Peyer's patch (tissue), 4 donors: ENCODE results near the gene PTPRQ. TPM values are rescaled to one million over a fixed set of nuclear protein-coding genes. Genes with fewer than 3 reads are reported as not detected.

Experiments used
- DNase-seq, 3 donors: peaks; one replicate each; pipeline ENCODE4 v3.0.0-alpha.2; 2017 to 2019
- H3K27ac ChIP-seq, 4 donors: fragments of 200-600 bp; sonication (generic); one replicate each; pipeline ENCODE4 v1.5.1; 2016 to 2019
- H3K27me3 ChIP-seq, 2 donors: fragments of 200-600 bp; sonication (generic); one replicate each; pipeline ENCODE4 v1.5.1; 2019
- H3K36me3 ChIP-seq, 3 donors: fragments of 200-600 bp; sonication (generic); one replicate each; pipeline ENCODE4 v1.5.1; 2016 to 2019
- H3K4me1 ChIP-seq, 4 donors: fragments of 200-600 bp; sonication (generic); one replicate each; pipeline ENCODE4 v1.5.1; 2016 to 2019
- H3K4me3 ChIP-seq, 4 donors: fragments of 200-600 bp; sonication (generic); 1 replicate in 3 of 4; 2 replicates in 1 of 4; pipeline ENCODE4 v1.5.1; 2016 to 2019; ENCODE audit warnings: mild to moderate bottlenecking in 1 of 4
- H3K9me3 ChIP-seq, 4 donors: fragments of 200-600 bp; sonication (generic); one replicate each; pipeline ENCODE4 v1.5.1; 2016 to 2019; ENCODE audit warnings: mild to moderate bottlenecking in 1 of 4
- POLR2A ChIP-seq, 2 donors: fragments of 450-650 bp; IDR thresholded peaks; one replicate each; pipeline ENCODE4 v1.5.1; 2017; ENCODE audit warnings: antibody characterized with exemption in 2 of 2, mild to moderate bottlenecking in 2 of 2, moderate library complexity in 2 of 2
- total RNA-seq, 4 donors: library from RNA; depleted of rRNA; stranded (reverse); fragments of >200 nt; gene quantifications; one replicate each; pipeline ENCODE4 v1.1.0, GENCODE V29; 2016
- TF ChIP-seq, protein P1 (sequence below), 6 experiments: fragments of 450-650 bp in 4 of 6; fragments of 200-600 bp in 2 of 6; sonication (generic) in 1 of 6; IDR thresholded peaks; one replicate each; pipeline ENCODE4 v1.5.1; 2017 to 2019; ENCODE audit warnings: antibody characterized with exemption in 6 of 6, mild to moderate bottlenecking in 3 of 6, moderate library complexity in 1 of 6

PTPRQ gene
- total RNA-seq, 4 donors from 2014 or later, result 0.13 TPM; not detected in 3

DNA sequence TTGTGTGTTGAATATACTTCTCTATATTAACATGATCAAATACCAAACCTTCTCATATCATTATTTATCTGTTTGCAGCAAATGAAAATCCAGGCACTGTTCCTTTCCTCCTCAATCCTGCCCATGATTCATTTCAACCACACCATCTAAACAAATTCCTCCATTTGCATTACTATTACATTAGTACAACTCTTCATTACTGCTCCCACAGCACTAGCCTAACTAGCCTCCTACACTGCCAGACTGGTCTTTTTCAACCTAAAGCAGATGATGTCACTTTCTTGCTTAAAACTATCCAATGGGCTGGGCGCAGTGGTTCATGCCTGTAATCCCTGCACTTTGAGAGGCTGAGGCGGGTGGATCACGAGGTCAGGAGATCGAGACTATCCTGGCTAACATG lies 146.1 kb downstream of the PTPRQ start:
- Histone ChIP-seq H3K36me3 (no peaks in the 10 kb centered on the region), H3K4me3 (no peak overlapping the region), H3K4me1 (no peaks in the 10 kb centered on the region), H3K27ac (no peak overlapping the region), H3K9me3 (no peaks in the 10 kb centered on the region), H3K27me3 (no peaks in the 10 kb centered on the region)
- DNase-seq, result no peak
- TF ChIP-seq POLR2A (IDR thresholded peaks at IDR 0.05), result no peak
- TF ChIP-seq, protein P1, sequence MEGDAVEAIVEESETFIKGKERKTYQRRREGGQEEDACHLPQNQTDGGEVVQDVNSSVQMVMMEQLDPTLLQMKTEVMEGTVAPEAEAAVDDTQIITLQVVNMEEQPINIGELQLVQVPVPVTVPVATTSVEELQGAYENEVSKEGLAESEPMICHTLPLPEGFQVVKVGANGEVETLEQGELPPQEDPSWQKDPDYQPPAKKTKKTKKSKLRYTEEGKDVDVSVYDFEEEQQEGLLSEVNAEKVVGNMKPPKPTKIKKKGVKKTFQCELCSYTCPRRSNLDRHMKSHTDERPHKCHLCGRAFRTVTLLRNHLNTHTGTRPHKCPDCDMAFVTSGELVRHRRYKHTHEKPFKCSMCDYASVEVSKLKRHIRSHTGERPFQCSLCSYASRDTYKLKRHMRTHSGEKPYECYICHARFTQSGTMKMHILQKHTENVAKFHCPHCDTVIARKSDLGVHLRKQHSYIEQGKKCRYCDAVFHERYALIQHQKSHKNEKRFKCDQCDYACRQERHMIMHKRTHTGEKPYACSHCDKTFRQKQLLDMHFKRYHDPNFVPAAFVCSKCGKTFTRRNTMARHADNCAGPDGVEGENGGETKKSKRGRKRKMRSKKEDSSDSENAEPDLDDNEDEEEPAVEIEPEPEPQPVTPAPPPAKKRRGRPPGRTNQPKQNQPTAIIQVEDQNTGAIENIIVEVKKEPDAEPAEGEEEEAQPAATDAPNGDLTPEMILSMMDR (IDR thresholded peaks at IDR 0.05), result no peak

DNA sequence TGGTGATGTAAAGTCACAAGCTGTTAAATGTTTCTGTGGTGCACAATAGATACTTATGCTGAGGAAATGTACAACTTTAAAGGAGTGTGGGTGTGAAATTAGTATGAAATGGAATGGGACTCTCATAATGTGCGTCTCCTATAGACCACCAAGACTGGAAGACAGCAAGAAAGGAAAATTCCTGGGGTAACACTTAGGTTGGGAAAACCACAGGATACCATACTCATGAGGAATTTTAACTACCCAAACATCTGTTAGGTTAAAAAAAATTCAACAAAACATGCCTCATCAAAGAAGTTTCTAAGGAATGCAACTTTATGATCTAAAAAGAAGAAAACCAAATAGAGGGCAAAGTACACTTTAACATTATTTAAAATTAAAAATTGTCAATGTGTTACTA lies 149.7 kb downstream of the PTPRQ start:
- no peaks in the 10 kb centered on the region for H3K27me3 ChIP-seq
- no peak overlapping the region for H3K4me3 ChIP-seq
- TF ChIP-seq POLR2A (IDR thresholded peaks at IDR 0.05), result no peak
- TF ChIP-seq, protein P1 (IDR thresholded peaks at IDR 0.05), result no peak
- no peak for DNase-seq
- H3K36me3 ChIP-seq, result no peaks in the 10 kb centered on the region
- H3K27ac ChIP-seq, result no peak overlapping the region
- no peaks in the 10 kb centered on the region for H3K4me1 ChIP-seq
- H3K9me3 ChIP-seq, result no peaks in the 10 kb centered on the region

DNA sequence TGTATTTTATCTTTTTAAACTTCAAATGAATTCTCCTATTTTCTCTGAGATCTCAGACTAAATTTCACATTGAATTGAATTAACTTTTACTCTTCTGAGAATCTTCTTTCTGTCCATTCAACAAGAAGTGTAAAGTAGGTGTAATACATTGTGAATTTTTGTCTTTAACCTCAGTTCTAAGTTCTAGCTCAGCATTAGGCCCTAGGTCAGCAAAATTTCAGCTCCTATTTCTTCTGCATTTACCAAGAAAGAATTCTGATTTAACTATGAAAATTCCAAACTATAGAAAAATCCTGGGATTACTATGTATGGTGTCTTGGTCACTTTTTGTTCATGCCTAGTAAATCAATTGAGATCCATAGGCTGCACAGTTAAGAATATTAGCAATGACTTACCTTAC lies 152.5 kb downstream of the PTPRQ start:
- DNase-seq, result no peak
- Histone ChIP-seq H3K9me3 (no peaks in the 10 kb centered on the region), H3K36me3 (no peaks in the 10 kb centered on the region), H3K4me3 (no peak overlapping the region), H3K4me1 (no peaks in the 10 kb centered on the region), H3K27ac (no peak overlapping the region), H3K27me3 (no peaks in the 10 kb centered on the region)
- TF ChIP-seq, protein P1 (IDR thresholded peaks at IDR 0.05), result no peak
- TF ChIP-seq POLR2A (IDR thresholded peaks at IDR 0.05), result no peak

DNA sequence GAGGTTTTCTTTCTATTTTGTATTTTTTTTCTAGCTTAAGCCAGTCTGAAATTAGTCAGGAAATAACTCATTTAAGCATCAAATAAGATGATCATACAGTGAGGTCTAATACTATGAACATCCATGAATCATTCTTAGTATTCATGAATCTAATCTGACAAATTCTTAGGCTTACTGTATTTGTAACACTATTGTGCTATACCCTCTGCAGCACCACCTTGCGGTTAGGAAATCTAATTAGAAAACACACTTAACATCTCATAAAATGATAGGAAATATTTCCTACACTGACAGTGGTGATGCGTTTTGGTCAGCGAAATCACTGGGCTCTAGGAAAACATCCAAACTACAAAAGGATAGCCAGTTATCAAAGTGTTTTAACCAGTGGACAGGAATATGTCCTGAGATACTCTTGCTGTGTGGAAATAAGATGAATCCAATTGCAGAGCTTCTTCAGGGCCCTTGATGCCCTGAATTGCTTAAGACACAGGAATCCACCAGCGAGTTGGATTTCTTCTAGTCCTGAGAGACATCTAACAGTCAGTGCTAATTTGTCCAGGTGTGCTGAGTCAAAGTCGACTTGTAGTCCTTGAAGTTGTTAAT lies 154.1 kb downstream of the PTPRQ start:
- DNase-seq, result no peak
- no peaks in the 10 kb centered on the region for H3K27me3 ChIP-seq
- H3K27ac ChIP-seq, result no peak overlapping the region
- no peaks in the 10 kb centered on the region for H3K36me3 ChIP-seq
- H3K4me1 ChIP-seq, result no peaks in the 10 kb centered on the region
- H3K9me3 ChIP-seq, result no peaks in the 10 kb centered on the region
- H3K4me3 ChIP-seq, result no peak overlapping the region
- TF ChIP-seq, protein P1 (IDR thresholded peaks at IDR 0.05), result peak in 1 of 6 experiments; percentile 8
- no peak for TF ChIP-seq POLR2A (IDR thresholded peaks at IDR 0.05)

DNA sequence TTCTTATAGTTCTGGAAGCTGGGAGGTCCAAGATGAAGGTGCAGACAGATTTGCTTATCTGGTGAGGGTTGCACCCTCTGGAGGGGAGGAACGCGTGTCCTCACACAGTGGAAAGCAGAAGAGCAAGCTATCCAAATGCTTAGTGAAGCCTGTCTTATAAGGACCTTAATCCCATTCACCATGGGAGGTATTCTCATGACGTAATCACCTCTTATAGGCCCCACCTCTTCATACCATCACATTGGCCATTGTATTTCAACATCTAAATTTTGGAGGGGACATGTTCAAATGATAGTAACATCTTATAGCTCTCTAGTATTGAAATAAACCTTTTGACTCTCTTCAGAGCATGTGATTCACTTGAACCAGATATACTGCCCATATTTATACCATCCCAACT lies 158.4 kb downstream of the PTPRQ start:
- H3K4me3 ChIP-seq, result no peak overlapping the region
- H3K27me3 ChIP-seq, result peaks cover 0 to 4% of the 10 kb centered on the region in 2 donors
- DNase-seq, result no peak
- no peaks in the 10 kb centered on the region for H3K4me1 ChIP-seq
- no peak for TF ChIP-seq POLR2A (IDR thresholded peaks at IDR 0.05)
- TF ChIP-seq, protein P1 (IDR thresholded peaks at IDR 0.05), result no peak
- H3K27ac ChIP-seq, result no peak overlapping the region
- H3K36me3 ChIP-seq, result no peaks in the 10 kb centered on the region
- H3K9me3 ChIP-seq, result no peaks in the 10 kb centered on the region
